ENCODE data around the gene GPR26. TPM values are rescaled to one million over a fixed set of nuclear protein-coding genes. Genes with fewer than 3 reads are reported as not detected.

The GPR26 gene
- total and polyA plus RNA-seq, 12 donors: not detected

DNA sequence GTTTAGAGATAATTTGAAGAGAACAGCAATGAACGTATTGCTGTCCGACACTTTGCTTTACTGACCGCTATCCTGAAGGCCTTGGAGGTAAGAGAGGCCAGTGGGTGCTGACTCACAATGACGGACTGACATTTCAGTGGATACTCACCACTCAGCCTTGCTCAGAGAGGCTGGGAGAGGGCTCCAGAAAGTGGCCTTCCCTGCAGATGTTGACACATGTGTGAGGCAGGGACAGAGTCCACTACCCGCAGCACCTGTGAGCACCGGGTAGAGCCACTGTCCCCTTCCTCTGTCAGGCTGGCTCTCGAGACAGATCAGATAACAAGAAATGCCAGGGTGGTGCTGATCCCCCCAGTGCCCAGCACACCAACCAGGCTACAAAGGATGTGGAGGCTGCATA, 75.0 kb downstream of the GPR26 start:
- intact Hi-C loops (cut with DNase I): no loop called here
- DNase-seq: peak in 2 of 7 donors; percentile 18
- Histone ChIP-seq H3K27ac (no peak overlapping the region), H3K4me3 (no peak overlapping the region), H3K36me3 (replicated peaks in 1 of 2) (no peaks in the 10 kb centered on the region), H3K27me3 (no peaks in the 10 kb centered on the region), H3K9me3 (replicated peaks in 1 of 3) (no peaks in the 10 kb centered on the region), H3K4me1 (replicated peaks in 1 of 2) (no peaks in the 10 kb centered on the region)
- TF ChIP-seq CTCF (IDR thresholded peaks at IDR 0.05): no peak
- no peak for TF ChIP-seq POLR2A (IDR thresholded peaks at IDR 0.05)
- 44 to 58% (median 51%) methylated on average over 4 to 7 of the region's 7 CpGs for WGBS, 4 donors

DNA sequence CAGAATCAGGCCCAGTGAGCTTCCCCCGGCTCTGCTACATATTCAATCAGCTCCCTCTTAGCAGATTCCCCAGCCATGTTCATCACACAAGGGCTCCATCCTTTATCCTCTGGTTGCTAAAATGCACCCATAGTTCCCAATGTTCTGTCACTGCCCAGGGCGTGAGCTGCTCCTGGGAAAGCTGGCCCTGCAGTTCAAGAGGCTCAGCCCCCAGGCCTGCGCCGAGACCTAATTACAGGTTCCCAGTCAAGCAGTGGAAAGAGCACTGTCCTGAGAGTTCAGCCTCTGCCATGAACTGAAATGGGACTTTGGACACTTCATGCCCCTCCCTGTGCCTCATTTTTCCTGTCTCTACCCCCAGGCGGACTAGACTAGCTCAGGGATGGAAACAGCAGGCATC, 75.6 kb downstream of the GPR26 start:
- TF ChIP-seq POLR2A (IDR thresholded peaks at IDR 0.05) (no peak), CTCF (IDR thresholded peaks at IDR 0.05) (no peak)
- WGBS, 4 donors: 49 to 84% (median 83%) methylated on average over 2 to 5 of the region's 5 CpGs
- Histone ChIP-seq H3K27me3 (no peaks in the 10 kb centered on the region), H3K36me3 (replicated peaks in 1 of 2) (no peaks in the 10 kb centered on the region), H3K9me3 (replicated peaks in 1 of 3) (no peaks in the 10 kb centered on the region), H3K4me3 (no peak overlapping the region), H3K27ac (no peak overlapping the region), H3K4me1 (replicated peaks in 1 of 2) (no peaks in the 10 kb centered on the region)
- intact Hi-C loops (cut with DNase I): no loop called here
- DNase-seq: no peak

GRCh38 chr10:123742751-123743440, 76.7 kb downstream of the GPR26 start:
- no peak overlapping the region for H3K4me3 ChIP-seq
- no peak overlapping the region for H3K27ac ChIP-seq
- 69 to 79% (median 75%) methylated on average over 6 to 10 of the region's 10 CpGs for WGBS, 4 donors
- no peaks in the 10 kb centered on the region for H3K4me1 ChIP-seq (replicated peaks in 1 of 2)
- intact Hi-C loops (cut with DNase I): no loop called here
- no peaks in the 10 kb centered on the region for H3K36me3 ChIP-seq (replicated peaks in 1 of 2)
- H3K9me3 ChIP-seq (replicated peaks in 1 of 3): no peaks in the 10 kb centered on the region
- no peak for DNase-seq
- TF ChIP-seq POLR2A (IDR thresholded peaks at IDR 0.05) (no peak), CTCF (IDR thresholded peaks at IDR 0.05) (no peak)
- no peaks in the 10 kb centered on the region for H3K27me3 ChIP-seq

DNA sequence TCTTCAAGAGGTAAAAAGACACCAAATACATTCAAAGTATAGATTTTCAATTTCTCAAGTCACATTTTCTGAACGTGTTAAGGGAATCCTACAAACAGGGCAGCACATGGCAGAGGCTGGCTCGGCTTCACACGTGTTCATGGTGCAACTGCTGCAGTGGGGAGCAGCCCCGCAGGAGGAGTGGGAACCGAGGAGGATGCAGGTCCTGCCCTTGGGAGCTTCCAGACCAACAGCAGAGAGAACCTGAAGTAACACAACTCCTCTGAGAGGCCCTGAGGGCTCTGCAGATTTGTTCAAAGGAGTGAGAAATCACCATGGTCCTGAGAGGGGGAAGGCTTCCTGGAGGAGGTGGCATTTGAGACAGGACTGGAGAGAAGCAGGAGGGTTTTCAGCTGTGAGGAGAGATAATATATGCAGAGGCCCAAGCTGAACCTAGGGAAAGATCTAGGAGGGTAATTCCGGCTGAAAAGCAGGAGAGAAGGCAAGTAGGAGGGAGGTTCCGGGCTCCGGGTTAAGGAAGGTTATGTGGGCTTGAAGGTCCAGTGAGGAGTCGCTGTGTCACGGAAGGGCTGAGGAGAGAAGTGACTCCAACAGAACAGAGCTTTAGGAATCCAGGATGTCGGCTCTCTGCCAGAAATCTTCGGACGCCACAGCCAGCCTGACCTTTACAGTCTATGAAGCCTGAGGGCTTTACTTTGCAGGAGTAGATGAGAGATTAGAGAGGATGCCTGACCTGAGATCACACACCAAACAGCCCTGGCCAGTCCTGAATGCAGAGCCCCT, 77.5 kb downstream of the GPR26 start:
- no peaks in the 10 kb centered on the region for H3K9me3 ChIP-seq (replicated peaks in 1 of 3)
- peak in 5 of 7 donors; percentile 17 to 69 (median 31) for DNase-seq
- no peak overlapping the region for H3K27ac ChIP-seq
- TF ChIP-seq CTCF (IDR thresholded peaks at IDR 0.05): no peak
- no peak for TF ChIP-seq POLR2A (IDR thresholded peaks at IDR 0.05)
- intact Hi-C loops (cut with DNase I): no loop called here
- WGBS, 4 donors: 40 to 56% (median 53%) methylated on average over 13 of the region's 13 CpGs
- H3K4me1 ChIP-seq (replicated peaks in 1 of 2): no peaks in the 10 kb centered on the region
- no peaks in the 10 kb centered on the region for H3K36me3 ChIP-seq (replicated peaks in 1 of 2)
- H3K27me3 ChIP-seq: no peaks in the 10 kb centered on the region
- no peak overlapping the region for H3K4me3 ChIP-seq
